ENCODE results near the gene DLL3.

GRCh38 chr19:39474139-39474620 lies 24.6 kb upstream of the DLL3 start:
- TF ChIP-seq ELF4 (IDR thresholded peaks at IDR 0.05): no peak
- TF ChIP-seq SP1 (IDR thresholded peaks at IDR 0.05): no peak

Measured in HEK293T (cell line).